ENCODE measurements around the gene CLUH.

GRCh38 chr17:2755891-2756724 lies 44.5 kb upstream of the CLUH start:
- TF ChIP-seq POLR2A (IDR thresholded peaks at IDR 0.05; ENCODE audit: low read length) (no peak), GATA1 (IDR thresholded peaks at IDR 0.05; ENCODE audit: low read depth, low read length) (no peak)

Data from erythroblast (primary cell).